ENCODE measurements around the gene SOHLH1. TPM values are rescaled to one million over a fixed set of nuclear protein-coding genes. Genes with fewer than 3 reads are reported as not detected.
A peak's percentile ranks its signal among the peaks of the same experiment; 100 is the strongest.

SOHLH1 gene
- total RNA-seq, 1 donor from 2014 or later: not detected

DNA sequence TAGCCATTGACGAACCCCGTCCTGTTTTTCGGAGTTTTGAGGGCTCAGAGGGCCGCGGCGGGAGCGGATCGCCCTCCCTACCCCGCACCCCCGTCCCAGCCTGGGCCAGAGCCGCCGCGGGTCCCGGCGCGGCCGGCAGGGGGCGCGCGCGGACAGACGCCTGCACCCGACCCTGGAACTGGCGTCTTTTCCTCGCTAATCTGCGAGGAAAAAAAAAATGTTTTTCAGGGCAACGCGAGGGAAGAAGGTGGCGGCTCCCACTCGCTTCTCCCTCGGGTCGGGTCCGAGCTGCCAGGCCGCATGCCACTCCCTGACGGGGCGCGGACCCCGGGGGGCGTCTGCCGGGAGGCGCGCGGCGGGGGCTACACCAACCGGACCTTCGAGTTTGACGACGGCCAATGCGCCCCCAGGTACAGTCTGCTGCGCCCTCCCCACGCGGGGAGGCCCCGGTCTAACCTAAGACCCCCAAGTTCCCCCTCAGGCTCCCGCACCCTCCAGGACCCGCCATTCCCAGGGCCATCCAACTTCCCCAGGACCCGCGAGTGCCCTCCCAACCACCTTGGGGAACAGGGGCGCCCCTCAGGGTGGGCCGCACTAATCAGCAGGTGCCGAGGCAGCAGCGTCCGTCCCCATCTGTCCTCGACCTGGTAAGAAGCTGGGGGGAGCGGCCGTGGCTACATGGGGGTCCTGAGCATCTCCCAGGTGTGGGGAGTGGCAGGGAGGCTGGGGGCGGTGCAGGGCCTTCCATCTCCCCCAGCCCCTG is 2.9 kb upstream of the SOHLH1 start, which contains the start of gene KCNT1:
KCNT1 (plus strand) TSS at position 227 of the 763 bp plus-strand sequence; CDS start at position 301, 74 bp downstream.
- H3K36me3 Mint-ChIP-seq (ENCODE audit: low read depth): no peaks in the 10 kb centered on the region
- TF ChIP-seq, protein P1, sequence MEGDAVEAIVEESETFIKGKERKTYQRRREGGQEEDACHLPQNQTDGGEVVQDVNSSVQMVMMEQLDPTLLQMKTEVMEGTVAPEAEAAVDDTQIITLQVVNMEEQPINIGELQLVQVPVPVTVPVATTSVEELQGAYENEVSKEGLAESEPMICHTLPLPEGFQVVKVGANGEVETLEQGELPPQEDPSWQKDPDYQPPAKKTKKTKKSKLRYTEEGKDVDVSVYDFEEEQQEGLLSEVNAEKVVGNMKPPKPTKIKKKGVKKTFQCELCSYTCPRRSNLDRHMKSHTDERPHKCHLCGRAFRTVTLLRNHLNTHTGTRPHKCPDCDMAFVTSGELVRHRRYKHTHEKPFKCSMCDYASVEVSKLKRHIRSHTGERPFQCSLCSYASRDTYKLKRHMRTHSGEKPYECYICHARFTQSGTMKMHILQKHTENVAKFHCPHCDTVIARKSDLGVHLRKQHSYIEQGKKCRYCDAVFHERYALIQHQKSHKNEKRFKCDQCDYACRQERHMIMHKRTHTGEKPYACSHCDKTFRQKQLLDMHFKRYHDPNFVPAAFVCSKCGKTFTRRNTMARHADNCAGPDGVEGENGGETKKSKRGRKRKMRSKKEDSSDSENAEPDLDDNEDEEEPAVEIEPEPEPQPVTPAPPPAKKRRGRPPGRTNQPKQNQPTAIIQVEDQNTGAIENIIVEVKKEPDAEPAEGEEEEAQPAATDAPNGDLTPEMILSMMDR (IDR thresholded peaks at IDR 0.05): no peak
- intact Hi-C loops (cut with micrococcal nuclease): loop anchor here (5.0 kb wide), 1 partner anchor 420 kb away; no protein-coding TSS in a partner anchor
- DNase-seq (peak; percentile 51), ATAC-seq (ENCODE audit: low read depth) (no peak)
- H3K4me3 Mint-ChIP-seq: no peak within 1 kb of the TSS
- H3K9me3 Mint-ChIP-seq: no peaks in the 10 kb centered on the region
- peaks cover 5% of the 10 kb centered on the region for H3K27me3 Mint-ChIP-seq
- H3K4me1 Mint-ChIP-seq: no peaks in the 10 kb centered on the region
- ChIA-PET CTCF (interaction anchor here (1.5 kb wide), 1 partner anchor 8 kb away, joined by 3 read pairs; no protein-coding TSS in a partner anchor), POLR2A (no interaction called here)
- H3K27ac Mint-ChIP-seq: no peak within 1 kb of the TSS

DNA sequence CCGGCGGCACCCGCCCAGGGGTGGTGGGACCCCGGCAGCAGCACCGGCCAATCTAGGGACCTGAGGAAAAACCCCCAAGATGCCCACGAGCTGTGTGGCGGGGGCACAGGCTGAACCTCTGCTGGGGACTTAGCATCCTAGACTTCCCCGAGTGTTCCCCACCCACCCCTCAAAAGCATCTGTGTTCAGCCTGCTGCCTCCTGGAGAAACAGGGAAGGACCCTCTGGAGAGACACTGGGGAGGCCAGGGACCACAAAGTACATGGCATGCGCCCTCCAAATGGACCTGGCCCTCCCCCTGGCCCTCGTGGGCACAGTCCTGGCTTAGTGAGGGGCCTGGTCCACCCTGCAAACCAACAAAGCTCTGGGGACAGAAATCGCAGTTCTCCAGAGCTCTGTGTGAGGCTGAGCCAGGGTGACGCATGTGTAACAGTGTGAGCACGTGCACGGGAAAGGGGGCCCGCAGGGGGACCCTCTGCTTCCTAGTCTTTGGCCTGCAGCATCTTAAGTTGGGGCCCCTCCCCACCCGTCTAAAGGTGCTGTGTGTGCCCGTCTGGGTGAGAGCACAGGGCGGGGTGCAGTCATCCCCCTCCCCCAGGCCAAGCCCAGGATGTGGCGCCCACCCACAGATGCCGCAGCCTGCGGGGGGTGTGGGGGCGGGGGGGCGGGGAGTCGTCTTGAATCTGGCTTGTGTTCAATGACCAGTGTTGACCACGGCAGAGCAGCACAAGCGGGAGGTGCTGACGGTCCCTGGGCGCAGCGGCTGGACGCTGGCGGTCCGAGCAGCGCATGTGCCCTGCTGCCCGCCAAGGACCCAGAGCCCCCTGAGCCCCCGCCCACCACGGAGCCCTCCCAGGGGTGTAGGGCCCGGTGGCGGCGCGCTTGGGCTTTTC is 2.0 kb upstream of the SOHLH1 start:
- Mint-ChIP-seq H3K4me3 (no peak overlapping the region), H3K27me3 (peaks cover 5% of the 10 kb centered on the region), H3K36me3 (ENCODE audit: low read depth) (no peaks in the 10 kb centered on the region), H3K27ac (no peak overlapping the region), H3K9me3 (no peaks in the 10 kb centered on the region), H3K4me1 (no peaks in the 10 kb centered on the region)
- POLR2A ChIA-PET: no interaction called here
- DNase-seq (no peak), ATAC-seq (ENCODE audit: low read depth) (no peak)
- CTCF ChIA-PET: no interaction called here
- TF ChIP-seq, protein P1 (IDR thresholded peaks at IDR 0.05): no peak
- intact Hi-C loops (cut with micrococcal nuclease): loop anchor here (5.0 kb wide), 1 partner anchor 421 kb away; no protein-coding TSS in a partner anchor

DNA sequence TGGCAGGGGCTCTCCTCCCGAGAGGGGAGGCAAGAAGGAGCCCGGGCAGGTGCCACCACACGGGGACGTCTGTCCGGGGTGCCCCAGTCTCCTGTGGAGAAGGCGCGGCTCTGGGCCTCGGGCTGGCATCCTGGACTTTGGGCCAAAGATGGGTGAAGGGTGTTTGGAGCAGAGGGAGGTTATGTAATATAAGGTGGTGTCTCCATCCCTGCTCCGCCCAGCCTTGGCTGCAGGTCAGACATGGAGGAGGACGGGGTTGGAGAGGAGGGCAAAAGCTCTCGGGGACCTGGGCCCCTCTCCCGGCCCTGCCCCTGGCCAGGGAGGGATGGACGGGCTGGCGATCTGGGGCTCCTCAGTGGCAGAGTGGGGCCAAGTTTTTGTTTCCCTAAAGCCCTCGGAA is 1.2 kb upstream of the SOHLH1 start:
- peaks cover 5% of the 10 kb centered on the region for H3K27me3 Mint-ChIP-seq
- POLR2A ChIA-PET: no interaction called here
- no peaks in the 10 kb centered on the region for H3K36me3 Mint-ChIP-seq (ENCODE audit: low read depth)
- DNase-seq (no peak), ATAC-seq (ENCODE audit: low read depth) (no peak)
- H3K27ac Mint-ChIP-seq: no peak overlapping the region
- no peaks in the 10 kb centered on the region for H3K9me3 Mint-ChIP-seq
- CTCF ChIA-PET: no interaction called here
- no peaks in the 10 kb centered on the region for H3K4me1 Mint-ChIP-seq
- intact Hi-C loops (cut with micrococcal nuclease): loop anchor here (5.0 kb wide), 1 partner anchor 422 kb away; no protein-coding TSS in a partner anchor
- TF ChIP-seq, protein P1 (IDR thresholded peaks at IDR 0.05): no peak
- no peak overlapping the region for H3K4me3 Mint-ChIP-seq

- Mint-ChIP-seq H3K27ac (no peak overlapping the region), H3K9me3 (no peaks in the 10 kb centered on the region), H3K27me3 (peaks cover 4% of the 10 kb centered on the region), H3K4me1 (no peaks in the 10 kb centered on the region), H3K4me3 (no peak overlapping the region), H3K36me3 (ENCODE audit: low read depth) (no peaks in the 10 kb centered on the region)
- POLR2A ChIA-PET: no interaction called here
- intact Hi-C loops (cut with micrococcal nuclease): no loop called here
- CTCF ChIA-PET: no interaction called here
- TF ChIP-seq, protein P1 (IDR thresholded peaks at IDR 0.05): no peak
- no peak for DNase-seq
- no peak for ATAC-seq (ENCODE audit: low read depth)
Observed at GRCh38 chr9:135698767-135699166, 514 bp downstream of the SOHLH1 start.

GRCh38 chr9:135698236-135698635 is 1.0 kb downstream of the SOHLH1 start:
- DNase-seq (no peak), ATAC-seq (ENCODE audit: low read depth) (no peak)
- no peaks in the 10 kb centered on the region for H3K36me3 Mint-ChIP-seq (ENCODE audit: low read depth)
- no peaks in the 10 kb centered on the region for H3K4me1 Mint-ChIP-seq
- no peak overlapping the region for H3K4me3 Mint-ChIP-seq
- TF ChIP-seq, protein P1 (IDR thresholded peaks at IDR 0.05): no peak
- ChIA-PET CTCF (no interaction called here), POLR2A (no interaction called here)
- H3K27me3 Mint-ChIP-seq: peaks cover 2% of the 10 kb centered on the region
- H3K9me3 Mint-ChIP-seq: no peaks in the 10 kb centered on the region
- H3K27ac Mint-ChIP-seq: no peak overlapping the region
- intact Hi-C loops (cut with micrococcal nuclease): no loop called here
